Cerebellar nuclear complex (tissue), 1 donor: ENCODE measurements around the gene XIAP.
"Not testable (repeated sequence)": the region's sequence is repeated elsewhere in the genome, so short reads cannot be mapped to it uniquely, and the experiment has no call there.

Experiments
- DNase-seq, 2 experiments: peaks; one replicate each; lab custom pipeline; 2025; lab: John Stamatoyannopoulos, UW

Gene XIAP

DNA sequence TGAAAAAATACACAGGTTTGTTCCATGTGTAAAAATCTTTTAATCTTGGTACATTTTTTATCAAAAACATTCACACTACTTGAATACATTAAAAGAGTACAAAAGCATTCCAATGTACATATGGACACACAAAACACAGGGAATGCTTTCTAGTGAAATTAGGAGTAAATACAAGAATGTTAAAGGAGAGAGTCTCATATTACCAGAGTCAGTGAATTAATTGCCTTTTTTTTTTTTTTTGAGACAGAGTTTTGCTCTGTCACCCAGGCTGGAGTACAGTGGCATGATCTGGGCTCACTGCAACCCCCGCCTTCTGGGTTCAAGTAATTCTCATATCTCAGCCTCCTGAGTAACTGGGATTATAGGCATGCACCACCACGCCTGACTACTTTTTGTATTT is 17.0 kb downstream of the XIAP start:
- no peak for DNase-seq

GRCh38 chrX:123878252-123878721 is 18.4 kb downstream of the XIAP start:
- DNase-seq = no peak

GRCh38 chrX:123881330-123881729 is 21.5 kb downstream of the XIAP start:
- no peak for DNase-seq

- DNase-seq = no peak
Observed at GRCh38 chrX:123882391-123882790, 22.5 kb downstream of the XIAP start.

- no peak for DNase-seq
Observed at GRCh38 chrX:123884809-123885408, 25.1 kb downstream of the XIAP start.

GRCh38 chrX:123899701-123900100 is 39.8 kb downstream of the XIAP start:
- no peak for DNase-seq

- DNase-seq = not testable (repeated sequence)
Observed at GRCh38 chrX:123903261-123903660, 43.4 kb downstream of the XIAP start.

DNA sequence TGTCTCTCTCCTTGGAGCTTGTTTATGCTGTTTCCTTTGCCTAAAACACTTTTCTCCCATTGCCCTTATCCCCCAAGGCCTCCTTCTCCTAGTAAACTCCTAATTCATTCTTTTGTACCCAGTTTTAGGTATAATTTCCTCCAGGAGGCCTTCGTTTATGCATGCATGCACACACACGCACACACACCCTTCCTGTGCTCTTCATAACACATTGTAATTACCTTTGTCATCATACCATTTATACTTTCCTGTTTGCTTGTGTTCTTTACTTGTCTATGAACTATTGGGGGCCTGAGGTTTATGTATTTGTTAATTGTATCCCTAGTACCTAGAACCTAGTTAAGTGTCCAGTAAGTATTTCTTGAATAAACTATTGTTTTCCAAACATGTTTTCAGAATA is 45.5 kb downstream of the XIAP start:
- DNase-seq = no peak

DNA sequence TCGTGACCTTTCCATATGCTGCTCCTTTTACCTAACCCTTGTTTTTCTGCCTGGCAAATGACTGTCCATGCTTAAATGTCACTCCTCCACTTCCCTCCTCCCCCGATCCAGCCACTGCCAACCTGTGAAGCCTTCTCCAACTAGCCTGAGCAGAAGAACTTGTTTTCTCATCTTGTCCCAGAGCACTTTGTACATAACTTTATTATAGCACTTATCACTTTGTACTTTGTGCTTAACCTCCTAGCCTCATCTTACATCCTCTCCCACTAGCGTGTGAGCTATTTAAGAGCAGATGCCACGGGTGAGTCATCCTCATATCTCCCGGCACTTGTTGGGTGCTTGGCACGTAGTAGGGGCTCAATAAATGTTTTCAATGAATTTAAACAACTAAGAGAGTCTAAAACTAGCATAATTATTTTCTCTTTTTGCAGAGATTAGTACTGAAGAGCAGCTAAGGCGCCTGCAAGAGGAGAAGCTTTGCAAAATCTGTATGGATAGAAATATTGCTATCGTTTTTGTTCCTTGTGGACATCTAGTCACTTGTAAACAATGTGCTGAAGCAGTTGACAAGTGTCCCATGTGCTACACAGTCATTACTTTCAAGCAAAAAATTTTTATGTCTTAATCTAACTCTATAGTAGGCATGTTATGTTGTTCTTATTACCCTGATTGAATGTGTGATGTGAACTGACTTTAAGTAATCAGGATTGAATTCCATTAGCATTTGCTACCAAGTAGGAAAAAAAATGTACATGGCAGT is 46.9 kb downstream of the XIAP start:
- DNase-seq = no peak

GRCh38 chrX:123909523-123909922 is 49.7 kb downstream of the XIAP start:
- DNase-seq = no peak

DNA sequence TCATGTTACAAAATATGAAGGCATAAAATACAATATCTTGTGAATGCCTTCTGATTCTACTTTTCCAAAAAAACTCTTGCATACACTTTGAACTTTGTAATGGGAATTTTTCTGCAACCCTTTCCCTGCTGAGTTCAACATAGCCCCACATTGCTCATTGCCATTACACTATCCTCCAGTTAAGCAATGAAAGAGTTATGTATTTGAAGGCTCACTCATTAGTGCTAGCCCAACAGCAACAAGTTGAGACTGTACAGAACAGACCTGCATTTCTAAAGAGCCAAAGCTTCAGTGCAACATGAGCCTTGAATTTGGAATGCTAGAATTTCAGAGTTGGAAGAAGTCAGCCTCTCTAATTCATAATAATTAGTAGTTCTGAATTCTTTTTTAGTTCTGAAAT is 57.2 kb downstream of the XIAP start:
- DNase-seq = no peak

DNA sequence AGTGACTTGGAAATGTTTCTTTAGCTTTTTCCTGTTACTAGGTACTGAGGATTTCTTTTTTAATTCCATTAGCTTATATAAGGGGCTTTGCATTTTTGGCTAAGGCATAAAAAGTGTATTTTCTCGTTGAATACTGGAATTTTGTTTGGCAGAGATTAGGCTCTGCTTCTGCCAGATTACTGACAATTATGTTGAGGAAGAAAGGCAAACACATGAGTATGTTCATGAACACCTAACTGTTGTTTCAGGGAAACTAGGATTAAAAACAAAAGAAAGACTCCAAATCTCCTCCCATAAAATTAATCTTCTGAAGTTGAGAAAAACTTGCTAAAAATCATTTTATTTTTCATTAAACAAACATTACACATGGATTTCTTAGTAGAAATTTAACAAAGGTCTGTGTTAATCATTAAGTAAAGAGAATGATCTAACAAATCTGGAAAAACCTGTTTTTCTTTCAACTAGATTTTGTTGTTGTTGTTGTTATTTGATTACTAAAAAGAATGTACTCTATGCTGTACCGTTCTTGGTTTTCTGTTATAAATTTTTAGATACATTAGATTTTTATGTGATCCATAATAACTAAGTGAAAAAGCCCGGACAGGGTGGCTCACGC is 58.4 kb downstream of the XIAP start:
- DNase-seq = no peak

DNA sequence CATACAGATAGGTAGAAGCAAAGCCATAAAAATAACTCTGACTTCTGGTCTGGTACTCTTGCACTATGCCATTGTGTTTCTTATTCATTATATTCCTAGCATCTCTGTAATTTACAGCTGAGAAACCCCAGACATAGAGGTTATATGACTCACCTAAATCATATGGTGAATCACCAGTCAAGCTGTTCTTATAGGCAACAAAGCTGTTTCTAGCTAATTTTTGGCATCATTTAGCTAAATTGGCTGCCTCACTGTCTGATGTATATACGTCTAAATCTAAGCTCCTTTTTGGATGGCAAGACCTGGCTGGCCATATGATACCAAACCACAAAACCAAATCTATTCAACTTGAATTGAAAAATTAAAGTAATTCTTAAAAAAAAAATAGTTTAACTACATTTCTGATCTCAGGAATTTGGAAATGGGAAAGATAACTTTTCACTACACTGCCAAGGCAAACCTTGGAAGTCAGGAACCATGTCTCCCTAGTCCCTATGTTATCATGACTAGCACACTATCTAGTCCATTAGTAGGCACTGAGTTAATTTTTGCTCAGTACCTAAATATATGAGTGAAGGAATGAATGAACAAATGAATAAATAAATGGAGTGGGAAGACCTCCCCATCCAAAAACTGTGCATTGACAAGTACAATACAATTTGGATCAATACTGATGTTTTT is 60.4 kb downstream of the XIAP start:
- no peak for DNase-seq

- no peak for DNase-seq
Observed at GRCh38 chrX:123923211-123923610, 63.4 kb downstream of the XIAP start.

GRCh38 chrX:123924186-123924585 is 64.3 kb downstream of the XIAP start:
- no peak for DNase-seq

GRCh38 chrX:123927845-123928244 is 68.0 kb downstream of the XIAP start:
- DNase-seq = no peak

DNA sequence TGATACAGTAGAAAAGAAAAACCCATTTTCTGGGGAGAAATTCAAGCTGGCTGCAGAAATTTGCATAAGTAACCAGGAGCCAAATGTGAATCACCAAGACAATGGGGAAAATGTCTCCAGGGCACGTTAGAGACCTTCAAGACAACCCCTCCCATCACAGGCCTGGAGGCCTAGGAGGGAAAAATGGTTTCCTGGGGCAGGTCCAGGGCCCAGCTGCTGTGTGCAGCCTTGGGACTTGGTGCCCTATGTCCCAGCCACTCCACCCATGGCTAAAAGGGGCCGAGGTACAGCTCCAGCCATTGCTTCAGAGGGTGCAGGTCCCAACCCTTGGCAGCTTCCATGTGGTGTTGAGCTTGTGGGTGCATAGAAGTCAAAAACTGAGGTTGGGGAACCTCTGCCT is 72.2 kb downstream of the XIAP start:
- DNase-seq = not testable (repeated sequence)

DNA sequence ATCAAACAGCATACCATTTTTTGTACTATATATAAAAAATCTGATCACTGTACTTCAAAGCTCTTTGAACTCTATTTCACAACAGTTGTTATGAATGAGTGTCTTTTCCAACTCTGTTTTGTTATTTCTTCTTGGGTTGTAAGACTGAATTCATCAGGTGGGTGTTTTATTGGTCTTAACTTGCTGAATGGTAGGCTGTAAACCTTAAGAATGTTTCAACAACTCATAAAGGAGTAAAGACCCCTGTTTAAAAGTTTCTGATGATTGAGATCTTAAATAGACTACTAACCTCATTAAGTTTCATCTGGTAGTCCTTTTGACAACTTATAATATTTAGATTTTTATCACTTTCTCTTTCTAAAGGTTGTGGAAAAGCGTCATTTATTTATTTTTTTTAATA is 83.2 kb downstream of the XIAP start:
- DNase-seq = no peak

DNA sequence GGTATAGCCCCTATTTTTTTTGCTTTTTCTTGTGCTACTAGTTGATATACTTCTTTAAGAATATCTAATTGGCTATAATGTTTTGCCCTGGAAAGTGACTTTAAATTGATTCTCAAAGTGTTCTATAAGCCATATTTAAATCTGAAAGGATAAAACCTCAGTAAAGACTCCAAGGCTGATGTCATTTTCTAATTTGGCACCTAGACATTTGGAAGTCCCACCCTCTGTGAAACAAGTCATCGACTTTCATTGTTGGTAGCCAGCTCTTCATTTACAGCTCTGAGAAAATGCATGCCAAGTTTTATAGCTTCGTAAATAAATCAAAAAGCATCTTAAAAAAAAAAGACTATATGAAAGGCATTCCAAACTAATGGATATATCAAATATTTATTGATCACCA is 83.6 kb downstream of the XIAP start:
- DNase-seq = no peak

GRCh38 chrX:123949846-123950245 is 90.0 kb downstream of the XIAP start:
- DNase-seq = no peak

DNA sequence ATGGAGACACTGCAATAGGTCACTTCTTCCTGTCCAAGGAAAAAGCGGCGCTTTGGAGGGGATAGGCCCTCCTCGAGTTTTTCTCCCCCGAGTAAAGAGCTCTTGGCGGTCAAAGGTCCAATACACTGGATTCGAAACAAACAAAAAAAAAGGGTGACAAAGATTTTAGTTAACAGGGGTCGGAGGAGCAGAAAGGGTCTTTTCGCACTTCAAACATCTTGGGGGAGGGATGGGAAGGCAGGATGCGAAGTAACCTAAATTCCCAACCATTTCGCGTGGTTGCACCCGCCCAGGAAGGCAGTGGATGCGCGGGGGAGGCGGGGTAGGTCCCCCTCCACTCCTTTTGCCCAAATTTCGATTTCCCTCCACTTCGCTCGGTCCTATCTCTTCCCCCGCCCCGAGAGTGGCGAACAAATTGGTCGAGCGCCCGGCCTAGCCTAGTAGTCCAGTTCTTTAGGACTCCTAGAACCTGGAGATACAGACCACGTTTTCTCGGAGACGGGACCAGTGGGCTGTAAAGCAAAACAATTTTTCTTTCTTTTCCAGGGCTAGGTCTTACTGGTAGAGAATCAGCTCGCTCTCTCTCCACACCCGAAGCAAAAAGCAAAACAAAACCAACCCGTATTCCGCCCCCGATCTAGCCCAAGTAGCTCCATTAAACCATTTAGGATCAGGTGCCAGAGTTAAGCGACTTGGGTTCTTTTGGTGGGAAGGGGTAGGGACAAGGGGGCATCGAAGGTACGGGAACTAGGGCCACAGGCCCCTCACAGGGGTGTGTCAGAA is 99.6 kb downstream of the XIAP start:
- peak in 1 of 2 experiments; percentile 14 for DNase-seq

DNA sequence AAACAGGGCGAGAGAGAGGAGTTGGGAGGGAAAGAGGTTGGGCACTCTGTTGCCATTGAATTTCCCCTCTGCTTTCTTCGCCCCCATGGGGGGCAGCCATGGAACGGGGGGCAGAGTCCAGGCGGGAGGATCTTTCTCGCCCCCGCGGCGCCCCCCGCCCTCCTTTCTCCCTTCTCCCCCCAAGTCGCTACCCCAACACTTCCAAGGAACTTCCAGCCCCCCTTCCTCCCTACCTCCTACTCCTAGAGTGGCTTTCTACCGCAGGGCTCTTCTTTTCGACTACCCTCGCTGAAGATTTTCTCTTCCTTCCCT is 101.1 kb downstream of the XIAP start:
- no peak for DNase-seq
